Measurements from ENCODE around the gene USP17L18.
"Not testable (repeated sequence)": the region's sequence is repeated elsewhere in the genome, so short reads cannot be mapped to it uniquely, and the experiment has no call there.

Gene USP17L18, protein sequence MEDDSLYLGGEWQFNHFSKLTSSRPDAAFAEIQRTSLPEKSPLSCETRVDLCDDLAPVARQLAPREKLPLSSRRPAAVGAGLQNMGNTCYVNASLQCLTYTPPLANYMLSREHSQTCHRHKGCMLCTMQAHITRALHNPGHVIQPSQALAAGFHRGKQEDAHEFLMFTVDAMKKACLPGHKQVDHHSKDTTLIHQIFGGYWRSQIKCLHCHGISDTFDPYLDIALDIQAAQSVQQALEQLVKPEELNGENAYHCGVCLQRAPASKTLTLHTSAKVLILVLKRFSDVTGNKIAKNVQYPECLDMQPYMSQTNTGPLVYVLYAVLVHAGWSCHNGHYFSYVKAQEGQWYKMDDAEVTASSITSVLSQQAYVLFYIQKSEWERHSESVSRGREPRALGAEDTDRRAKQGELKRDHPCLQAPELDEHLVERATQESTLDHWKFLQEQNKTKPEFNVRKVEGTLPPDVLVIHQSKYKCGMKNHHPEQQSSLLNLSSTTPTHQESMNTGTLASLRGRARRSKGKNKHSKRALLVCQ

GRCh38 chr4:9247953-9248680 lies at the start of gene USP17L18:
Gene USP17L18 (plus strand): TSS chr4:9248630. CDS start chr4:9248630, 0 bp downstream.
- H3K4me3 ChIP-seq (ENCODE audit: low read length); DNase-seq (ENCODE audit: low read depth): not testable (repeated sequence)

- not testable (repeated sequence) for H3K4me3 ChIP-seq (ENCODE audit: low read length); DNase-seq (ENCODE audit: low read depth)
Measured at GRCh38 chr4:9210357-9210756, 38.1 kb upstream of the USP17L18 start, which contains the start of gene USP17L10. Gene USP17L10 (plus strand): TSS chr4:9210657. CDS start chr4:9210657, 0 bp downstream.

- DNase-seq (ENCODE audit: low read depth); H3K4me3 ChIP-seq (ENCODE audit: low read length): not testable (repeated sequence)
Measured at GRCh38 chr4:9214701-9215100, 33.7 kb upstream of the USP17L18 start.

DNA sequence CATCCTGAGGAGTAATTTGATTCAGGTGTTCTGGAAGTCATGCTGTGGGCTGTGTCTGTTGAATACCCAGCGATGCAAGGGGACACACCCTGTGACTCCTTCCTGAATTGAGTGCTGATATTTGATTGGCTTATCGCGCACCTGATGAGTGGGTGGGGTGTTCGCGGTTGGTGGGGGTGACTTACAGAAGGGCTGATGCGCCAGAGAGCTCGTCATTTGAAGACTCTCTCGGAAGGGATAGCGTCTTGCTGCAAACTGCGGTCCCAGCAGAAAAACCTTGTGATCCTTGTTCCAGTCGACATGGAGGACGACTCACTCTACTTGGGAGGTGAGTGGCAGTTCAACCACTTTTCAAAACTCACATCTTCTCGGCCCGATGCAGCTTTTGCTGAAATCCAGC lies 33.3 kb upstream of the USP17L18 start, which contains the start of gene USP17L11:
Gene USP17L11 (plus strand): TSS at position 301 of the 400 bp plus-strand sequence. CDS start 0 bp downstream, at position 301.
- not testable (repeated sequence) for DNase-seq (ENCODE audit: low read depth); H3K4me3 ChIP-seq (ENCODE audit: low read length)

GRCh38 chr4:9219852-9220251 lies 28.6 kb upstream of the USP17L18 start, which contains the start of gene USP17L12:
Gene USP17L12 (plus strand): TSS chr4:9220152. CDS start chr4:9220152, 0 bp downstream.
- not testable (repeated sequence) for H3K4me3 ChIP-seq (ENCODE audit: low read length); DNase-seq (ENCODE audit: low read depth)

DNA sequence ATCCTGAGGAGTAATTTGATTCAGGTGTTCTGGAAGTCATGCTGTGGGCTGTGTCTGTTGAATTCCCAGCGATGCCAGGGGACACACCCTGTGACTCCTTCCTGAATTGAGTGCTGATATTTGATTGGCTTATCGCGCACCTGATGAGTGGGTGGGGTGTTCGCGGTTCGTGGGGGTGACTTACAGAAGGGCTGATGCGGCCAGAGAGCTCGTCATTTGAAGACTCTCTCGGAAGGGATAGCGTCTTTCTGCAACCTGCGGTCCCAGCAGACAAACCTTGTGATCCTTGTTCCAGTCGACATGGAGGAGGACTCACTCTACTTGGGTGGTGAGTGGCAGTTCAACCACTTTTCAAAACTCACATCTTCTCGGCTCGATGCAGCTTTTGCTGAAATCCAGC lies 23.8 kb upstream of the USP17L18 start, which contains the start of gene USP17L13:
Gene USP17L13 (plus strand): TSS at position 301 of the 400 bp plus-strand sequence. CDS start 0 bp downstream, at position 301.
- not testable (repeated sequence) for DNase-seq (ENCODE audit: low read depth); H3K4me3 ChIP-seq (ENCODE audit: low read length)

DNA sequence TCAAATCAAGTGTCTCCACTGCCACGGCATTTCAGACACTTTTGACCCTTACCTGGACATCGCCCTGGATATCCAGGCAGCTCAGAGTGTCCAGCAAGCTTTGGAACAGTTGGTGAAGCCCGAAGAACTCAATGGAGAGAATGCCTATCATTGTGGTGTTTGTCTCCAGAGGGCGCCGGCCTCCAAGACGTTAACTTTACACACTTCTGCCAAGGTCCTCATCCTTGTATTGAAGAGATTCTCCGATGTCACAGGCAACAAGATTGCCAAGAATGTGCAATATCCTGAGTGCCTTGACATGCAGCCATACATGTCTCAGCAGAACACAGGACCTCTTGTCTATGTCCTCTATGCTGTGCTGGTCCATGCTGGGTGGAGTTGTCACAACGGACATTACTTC lies 18.2 kb upstream of the USP17L18 start:
- not testable (repeated sequence) for DNase-seq (ENCODE audit: low read depth); H3K4me3 ChIP-seq (ENCODE audit: low read length)

DNA sequence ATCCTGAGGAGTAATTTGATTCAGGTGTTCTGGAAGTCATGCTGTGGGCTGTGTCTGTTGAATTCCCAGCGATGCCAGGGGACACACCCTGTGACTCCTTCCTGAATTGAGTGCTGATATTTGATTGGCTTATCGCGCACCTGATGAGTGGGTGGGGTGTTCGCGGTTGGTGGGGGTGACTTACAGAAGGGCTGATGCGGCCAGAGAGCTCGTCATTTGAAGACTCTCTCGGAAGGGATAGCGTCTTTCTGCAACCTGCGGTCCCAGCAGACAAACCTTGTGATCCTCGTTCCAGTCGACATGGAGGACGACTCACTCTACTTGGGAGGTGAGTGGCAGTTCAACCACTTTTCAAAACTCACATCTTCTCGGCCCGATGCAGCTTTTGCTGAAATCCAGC lies 14.3 kb upstream of the USP17L18 start, which contains the start of gene USP17L15:
Gene USP17L15 (plus strand): TSS at position 301 of the 400 bp plus-strand sequence. CDS start 0 bp downstream, at position 301.
- not testable (repeated sequence) for H3K4me3 ChIP-seq (ENCODE audit: low read length); DNase-seq (ENCODE audit: low read depth)

DNA sequence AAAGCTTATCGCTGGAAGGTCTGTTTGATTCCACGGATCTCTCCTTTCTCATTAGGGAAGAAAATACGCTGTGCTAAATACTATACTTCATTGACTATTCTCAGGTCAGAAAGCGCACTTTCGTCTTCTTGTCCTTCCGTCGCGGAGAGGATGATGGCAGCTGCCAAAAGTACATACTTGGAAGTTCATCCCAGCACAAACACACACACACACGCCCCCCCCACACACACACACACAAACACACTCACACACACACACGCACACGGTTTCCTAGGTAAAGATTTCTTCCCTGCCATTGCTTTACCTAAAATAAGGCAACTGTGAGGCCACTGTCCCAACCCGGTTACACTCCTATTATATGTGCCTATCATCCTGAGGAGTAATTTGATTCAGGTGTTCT lies 10.0 kb upstream of the USP17L18 start:
- not testable (repeated sequence) for H3K4me3 ChIP-seq (ENCODE audit: low read length)
- DNase-seq (ENCODE audit: low read depth): peak; percentile 1

GRCh38 chr4:9243579-9243978 lies 4.9 kb upstream of the USP17L18 start, which contains the start of gene USP17L17:
Gene USP17L17 (plus strand): TSS chr4:9243879. CDS start chr4:9243879, 0 bp downstream.
- not testable (repeated sequence) for DNase-seq (ENCODE audit: low read depth)

GRCh38 chr4:9253078-9253477 lies 4.6 kb downstream of the USP17L18 start, which contains the start of gene USP17L19:
Gene USP17L19 (plus strand): TSS chr4:9253378. CDS start chr4:9253378, 0 bp downstream.
- not testable (repeated sequence) for DNase-seq (ENCODE audit: low read depth); H3K4me3 ChIP-seq (ENCODE audit: low read length)

More at GRCh38 chr4:9243579-9243978, 4.9 kb upstream of the USP17L18 start, which contains the start of gene USP17L17:
- not testable (repeated sequence) for H3K4me3 ChIP-seq (ENCODE audit: low read length)

- not testable (repeated sequence) for DNase-seq (ENCODE audit: low read depth); H3K4me3 ChIP-seq (ENCODE audit: low read length)
Measured at GRCh38 chr4:9257824-9258223, 9.4 kb downstream of the USP17L18 start, which contains the start of gene USP17L20. Gene USP17L20 (plus strand): TSS chr4:9258124. CDS start chr4:9258124, 0 bp downstream.

DNA sequence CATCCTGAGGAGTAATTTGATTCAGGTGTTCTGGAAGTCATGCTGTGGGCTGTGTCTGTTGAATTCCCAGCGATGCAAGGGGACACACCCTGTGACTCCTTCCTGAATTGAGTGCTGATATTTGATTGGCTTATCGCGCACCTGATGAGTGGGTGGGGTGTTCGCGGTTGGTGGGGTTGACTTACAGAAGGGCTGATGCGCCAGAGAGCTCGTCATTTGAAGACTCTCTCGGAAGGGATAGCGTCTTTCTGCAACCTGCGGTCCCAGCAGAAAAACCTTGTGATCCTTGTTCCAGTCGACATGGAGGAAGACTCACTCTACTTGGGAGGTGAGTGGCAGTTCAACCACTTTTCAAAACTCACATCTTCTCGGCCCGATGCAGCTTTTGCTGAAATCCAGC lies 14.1 kb downstream of the USP17L18 start, which contains the start of gene USP17L21:
Gene USP17L21 (plus strand): TSS at position 301 of the 400 bp plus-strand sequence. CDS start 0 bp downstream, at position 301.
- not testable (repeated sequence) for H3K4me3 ChIP-seq (ENCODE audit: low read length); DNase-seq (ENCODE audit: low read depth)

- not testable (repeated sequence) for DNase-seq (ENCODE audit: low read depth); H3K4me3 ChIP-seq (ENCODE audit: low read length)
Measured at GRCh38 chr4:9267319-9267718, 18.9 kb downstream of the USP17L18 start, which contains the start of gene USP17L22. Gene USP17L22 (plus strand): TSS chr4:9267619. CDS start chr4:9267619, 0 bp downstream.

DNA sequence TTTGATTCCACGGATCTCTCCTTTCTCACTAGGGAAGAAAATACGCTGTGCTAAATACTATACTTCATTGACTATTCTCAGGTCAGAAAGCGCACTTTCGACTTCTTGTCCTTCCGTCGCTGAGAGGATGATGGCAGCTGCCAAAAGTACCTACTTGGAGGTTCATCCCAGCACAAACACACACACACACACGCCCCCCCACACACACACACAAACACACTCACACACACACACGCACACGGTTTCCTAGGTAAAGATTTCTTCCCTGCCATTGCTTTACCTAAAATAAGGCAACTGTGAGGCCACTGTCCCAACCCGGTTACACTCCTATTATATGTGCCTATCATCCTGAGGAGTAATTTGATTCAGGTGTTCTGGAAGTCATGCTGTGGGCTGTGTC lies 23.3 kb downstream of the USP17L18 start:
- not testable (repeated sequence) for DNase-seq (ENCODE audit: low read depth); H3K4me3 ChIP-seq (ENCODE audit: low read length)

Measured in AG10803 (cell line).